IMR-90 (cell line): ENCODE data around the gene CTNND2. TPM values are rescaled to one million over a fixed set of nuclear protein-coding genes. Genes with fewer than 3 reads are reported as not detected.

Experiments
- ATAC-seq: fragments of 200-7000 bp; cut with Tn5 transposase; 2 replicates; pipeline ENCODE4 v1.9.1; 2020; ENCODE audit warnings: low read depth, mild to moderate bottlenecking, moderate library complexity
- BruUV-seq: library from RNA; stranded (reverse); fragments of 400-500 nt; replicated peaks from 2 replicates; lab custom pipeline; 2021; lab: Mats Ljungman, UMichigan
- CTCF ChIA-PET: fragments of 300-600 bp; formaldehyde crosslinking; extraction: SDS; loops from one replicate; lab custom pipeline; 2021; ENCODE audit warnings: antibody characterized with exemption; lab: Yijun Ruan, JAX
- POLR2A ChIA-PET: fragments of 300-600 bp; sonication (Branson Sonifier 250); formaldehyde crosslinking; loops from one replicate; lab custom pipeline; 2022; ENCODE audit warnings: antibody characterized with exemption; ENCODE audit not compliant: unreplicated experiment; lab: Charles Lee
- DNase-seq: peaks from one replicate; pipeline ENCODE4 v3.0.0; 2013
- H2AFZ ChIP-seq: replicated peaks from 2 replicates; pipeline ENCODE3; 2013; ENCODE audit warnings: low read length, mild to moderate bottlenecking; ENCODE audit not compliant: poor library complexity
- H2AK5ac ChIP-seq: 2 replicates; pipeline ENCODE4 v1.6.1; 2013; ENCODE audit warnings: low read depth, low read length, inconsistent platforms
- H2AK9ac ChIP-seq: replicated peaks from 2 replicates; pipeline ENCODE3; 2013; ENCODE audit warnings: mild to moderate bottlenecking, low read depth, low read length, moderate library complexity; ENCODE audit not compliant: poor library complexity
- H2BK120ac ChIP-seq: 2 replicates; pipeline ENCODE4 v1.6.1; 2013; ENCODE audit warnings: low read depth, low read length, inconsistent platforms
- H2BK15ac ChIP-seq: 3 replicates; pipeline ENCODE4 v1.6.1; 2013; ENCODE audit warnings: low read depth, low read length, inconsistent platforms
- H2BK20ac ChIP-seq: 2 replicates; pipeline ENCODE4 v1.6.1; 2013; ENCODE audit warnings: low read depth, mild to moderate bottlenecking, inconsistent platforms, low read length, moderate library complexity
- H2BK5ac ChIP-seq: 2 replicates; pipeline ENCODE4 v1.6.1; 2013; ENCODE audit warnings: mild to moderate bottlenecking, low read depth, low read length, inconsistent platforms; ENCODE audit not compliant: poor library complexity, severe bottlenecking
- H3K14ac ChIP-seq: replicated peaks from 2 replicates; pipeline ENCODE4 v1.6.1; 2013; ENCODE audit warnings: low read depth, low read length, inconsistent platforms
- H3K18ac ChIP-seq: 2 replicates; pipeline ENCODE4 v1.6.1; 2013; ENCODE audit warnings: low read depth, low read length, control low read depth
- H3K23ac ChIP-seq: 2 replicates; pipeline ENCODE4 v1.6.1; 2013; ENCODE audit warnings: low read depth, low read length, inconsistent platforms
- H3K27ac ChIP-seq: 2 replicates; pipeline ENCODE4 v1.5.1; 2013; ENCODE audit warnings: mild to moderate bottlenecking, control low read depth, low read length; ENCODE audit not compliant: insufficient read depth
- H3K27me3 ChIP-seq: 2 replicates; pipeline ENCODE4 v1.6.1; 2013; ENCODE audit warnings: low read length; ENCODE audit not compliant: control insufficient read depth, insufficient read depth
- H3K36me3 ChIP-seq: 2 replicates; pipeline ENCODE4 v1.6.1; 2013; ENCODE audit warnings: low read length, mixed read lengths; ENCODE audit not compliant: control insufficient read depth, insufficient read depth
- H3K4ac ChIP-seq: 2 replicates; pipeline ENCODE4 v1.6.1; 2013; ENCODE audit warnings: low read depth, low read length, inconsistent platforms
- H3K4me1 ChIP-seq: 2 replicates; pipeline ENCODE4 v1.6.1; 2013; ENCODE audit warnings: low read length, mixed read lengths; ENCODE audit not compliant: control insufficient read depth, insufficient read depth
- H3K4me2 ChIP-seq: 2 replicates; pipeline ENCODE4 v1.6.1; 2013; ENCODE audit warnings: low read depth, mild to moderate bottlenecking, control low read depth, low read length, moderate library complexity
- H3K4me3 ChIP-seq: 2 replicates; pipeline ENCODE4 v1.5.1; 2013; ENCODE audit warnings: low read depth, mild to moderate bottlenecking, control low read depth, low read length, moderate library complexity; ENCODE audit not compliant: insufficient read depth
- H3K56ac ChIP-seq: 2 replicates; pipeline ENCODE4 v1.6.1; 2013; ENCODE audit warnings: low read length, inconsistent platforms; ENCODE audit not compliant: insufficient read depth; ENCODE audit errors: extremely low read depth
- H3K79me1 ChIP-seq, 2 experiments: 2 replicates each; pipeline ENCODE4 v1.6.1; 2013; ENCODE audit warnings: low read length in 2 of 2, inconsistent platforms in 1 of 2, low read depth in 1 of 2
- H3K9ac ChIP-seq: 2 replicates; pipeline ENCODE4 v1.6.1; 2013; ENCODE audit warnings: low read depth, low read length, control low read depth
- H3K9me1 ChIP-seq: 2 replicates; pipeline ENCODE4 v1.6.1; 2013; ENCODE audit warnings: low read length, inconsistent platforms; ENCODE audit not compliant: insufficient read depth
- H3K9me3 ChIP-seq: 2 replicates; pipeline ENCODE4 v1.6.1; 2013; ENCODE audit warnings: low read length; ENCODE audit not compliant: control insufficient read depth, insufficient read depth
- H4K20me1 ChIP-seq: 2 replicates; pipeline ENCODE4 v1.6.1; 2013; ENCODE audit warnings: low read length, inconsistent platforms; ENCODE audit not compliant: insufficient read depth
- H4K5ac ChIP-seq: 2 replicates; pipeline ENCODE4 v1.6.1; 2013; ENCODE audit warnings: mild to moderate bottlenecking, low read depth, low read length, control low read depth
- H4K8ac ChIP-seq, 2 experiments: 2 replicates each; pipeline ENCODE4 v1.6.1; 2013; ENCODE audit warnings: low read depth in 2 of 2, low read length in 2 of 2, control low read depth in 1 of 2, inconsistent platforms in 1 of 2
- H4K91ac ChIP-seq: 2 replicates; pipeline ENCODE4 v1.6.1; 2013; ENCODE audit warnings: low read depth, low read length, inconsistent platforms; ENCODE audit not compliant: insufficient read depth
- CEBPB ChIP-seq: IDR thresholded peaks from 2 replicates; pipeline ENCODE4 v1.6.1; 2012; ENCODE audit warnings: low read depth, low read length, improper control_type of control experiment
- CHD1 ChIP-seq: IDR thresholded peaks from 2 replicates; pipeline ENCODE4 v1.6.1; 2012; ENCODE audit warnings: low read depth, low read length, improper control_type of control experiment
- ELK1 ChIP-seq: fragments of 150-350 bp; IDR thresholded peaks from 2 replicates; pipeline ENCODE4 v1.6.1; 2016; ENCODE audit warnings: low read depth, mild to moderate bottlenecking, low read length, moderate library complexity, borderline replicate concordance
- MAFK ChIP-seq: IDR thresholded peaks from 2 replicates; pipeline ENCODE4 v1.6.1; 2012; ENCODE audit warnings: low read depth, low read length, improper control_type of control experiment
- MAZ ChIP-seq: IDR thresholded peaks from 2 replicates; pipeline ENCODE4 v1.6.1; 2012; ENCODE audit warnings: low read depth, mild to moderate bottlenecking, low read length, improper control_type of control experiment, moderate library complexity, borderline replicate concordance
- NFE2L2 ChIP-seq: fragments of 150-350 bp; IDR thresholded peaks from 2 replicates; pipeline ENCODE4 v1.6.1; 2016; ENCODE audit warnings: low read depth, mild to moderate bottlenecking, low read length
- POLR2A ChIP-seq: IDR thresholded peaks from 2 replicates; pipeline ENCODE4 v1.6.1; 2012; ENCODE audit warnings: mild to moderate bottlenecking, low read depth, low read length
- RCOR1 ChIP-seq: IDR thresholded peaks from 2 replicates; pipeline ENCODE4 v1.6.1; 2012; ENCODE audit warnings: mild to moderate bottlenecking, low read length, improper control_type of control experiment; ENCODE audit not compliant: insufficient replicate concordance
- SMC3 ChIP-seq: fragments of 150-350 bp; IDR thresholded peaks from 2 replicates; pipeline ENCODE4 v1.6.1; 2016; ENCODE audit warnings: low read depth, mild to moderate bottlenecking, antibody characterized with exemption, low read length, moderate library complexity
- WGBS, 2 experiments: methylation state at CpG; one replicate each; pipeline versions ENCODE4 v1.1.5 to v1.1.7; 2013; ENCODE audit warnings: missing lambda C conversion rate in 2 of 2; ENCODE audit not compliant: insufficient read length in 1 of 2; ENCODE audit errors: extremely low coverage in 2 of 2; 5-methylcytosine and 5-hydroxymethylcytosine counted together
- dilution Hi-C: fragments of 300-500 bp; cut with HindIII; formaldehyde crosslinking; loops from one replicate; pipeline ENCODE4 v1.14.3; 2018; ENCODE audit warnings: low sequenced_read_pairs; ENCODE audit not compliant: unreplicated experiment
- in situ Hi-C: fragments of 300-500 bp; cut with MboI; formaldehyde crosslinking; loops from 3 replicates; pipeline ENCODE4 v1.14.3; 2019; ENCODE audit warnings: low sequenced_read_pairs, inconsistent platforms, mixed read lengths
- intact Hi-C: fragments of 100-400 bp; cut with micrococcal nuclease; formaldehyde crosslinking; loops from 2 replicates; pipeline ENCODE4 v1.10.0; 2022
- polyA plus RNA-seq, 3 experiments: library from polyadenylated mRNA; depleted of rRNA; stranded (reverse); fragments of >200 nt; gene quantifications; 2 replicates each; pipeline ENCODE4 v1.2.3, GENCODE V29; 2012; ENCODE audit warnings: low replicate concordance in 1 of 3
- total RNA-seq: library from RNA; depleted of rRNA; stranded (reverse); fragments of >200 nt; gene quantifications from 2 replicates; pipeline ENCODE4 v1.2.3, GENCODE V29; 2012
- TF ChIP-seq, protein P1 (sequence below): fragments of 150-350 bp; IDR thresholded peaks from 2 replicates; pipeline ENCODE4 v1.6.1; 2017; ENCODE audit warnings: mild to moderate bottlenecking, antibody characterized with exemption, low read length, low read depth

The CTNND2 gene
- total and polyA plus RNA-seq, 2 of the 4 experiments (the other 2 are of a cell fraction), result not detected

DNA sequence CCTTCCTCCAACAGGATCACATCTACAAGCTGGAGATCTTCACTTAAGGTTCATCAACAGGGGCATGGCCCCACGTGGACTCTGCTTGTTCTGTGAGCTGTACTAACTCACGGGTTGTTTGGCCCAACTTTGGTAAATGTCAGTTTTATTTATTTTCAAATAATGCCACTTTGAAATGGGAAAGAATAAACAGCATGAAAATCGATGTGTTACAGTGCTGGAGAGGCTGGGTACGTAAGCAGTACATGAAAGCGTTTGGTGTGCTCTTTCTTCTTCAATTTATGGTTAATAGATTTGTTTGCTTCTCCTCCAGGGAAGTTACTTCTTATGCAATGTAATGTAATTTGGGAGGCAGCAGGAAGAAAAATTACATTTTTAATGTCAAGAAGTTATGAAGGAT lies 753.3 kb downstream of the CTNND2 start:
- Histone ChIP-seq H3K56ac (no peak overlapping the region), H2AK9ac (no peak overlapping the region), H2AK5ac (no peak overlapping the region), H3K14ac (no peak overlapping the region), H3K27ac (no peak overlapping the region), H3K36me3 (no peaks in the 10 kb centered on the region), H4K91ac (no peak overlapping the region), H2BK20ac (no peak overlapping the region), H3K18ac (no peak overlapping the region), H4K20me1 (no peaks in the 10 kb centered on the region), H3K9me3 (no peaks in the 10 kb centered on the region), H3K9ac (no peak overlapping the region), H2BK15ac (no peak overlapping the region), H2AFZ (no peak overlapping the region), H4K8ac (no peak overlapping the region), H2BK120ac (no peak overlapping the region), H4K5ac (no peak overlapping the region), H3K4me2 (no peak overlapping the region), H3K79me1 (no peaks in the 10 kb centered on the region), H3K23ac (no peak overlapping the region), H3K9me1 (no peaks in the 10 kb centered on the region), H3K4me3 (no peak overlapping the region), H2BK5ac (no peak overlapping the region), H3K4me1 (no peaks in the 10 kb centered on the region), H3K27me3 (peaks cover 4% of the 10 kb centered on the region; the same call in 1 of the 2 replicates), H3K4ac (no peak overlapping the region)
- 20% methylated on average over 2 of the region's 5 CpGs; no CpG with 5 or more reads in 1 of the 2 experiments for WGBS, 2 experiments
- in situ Hi-C loops, result no loop called here
- CTCF ChIA-PET, result no interaction called here
- dilution Hi-C loops, result no loop called here
- intact Hi-C loops, result no loop called here
- TF ChIP-seq MAFK (no peak), ELK1 (no peak), MAZ (no peak), NFE2L2 (no peak), CEBPB (no peak), CHD1 (no peak), SMC3 (no peak), POLR2A (no peak), RCOR1 (no peak)
- TF ChIP-seq, protein P1, sequence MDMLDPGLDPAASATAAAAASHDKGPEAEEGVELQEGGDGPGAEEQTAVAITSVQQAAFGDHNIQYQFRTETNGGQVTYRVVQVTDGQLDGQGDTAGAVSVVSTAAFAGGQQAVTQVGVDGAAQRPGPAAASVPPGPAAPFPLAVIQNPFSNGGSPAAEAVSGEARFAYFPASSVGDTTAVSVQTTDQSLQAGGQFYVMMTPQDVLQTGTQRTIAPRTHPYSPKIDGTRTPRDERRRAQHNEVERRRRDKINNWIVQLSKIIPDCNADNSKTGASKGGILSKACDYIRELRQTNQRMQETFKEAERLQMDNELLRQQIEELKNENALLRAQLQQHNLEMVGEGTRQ, result no peak
- ATAC-seq (no peak), DNase-seq (no peak)
- BruUV-seq, result no TSS peak
- POLR2A ChIA-PET, result no interaction called here
